ENCODE data around the gene BANF2.

Gene BANF2

DNA sequence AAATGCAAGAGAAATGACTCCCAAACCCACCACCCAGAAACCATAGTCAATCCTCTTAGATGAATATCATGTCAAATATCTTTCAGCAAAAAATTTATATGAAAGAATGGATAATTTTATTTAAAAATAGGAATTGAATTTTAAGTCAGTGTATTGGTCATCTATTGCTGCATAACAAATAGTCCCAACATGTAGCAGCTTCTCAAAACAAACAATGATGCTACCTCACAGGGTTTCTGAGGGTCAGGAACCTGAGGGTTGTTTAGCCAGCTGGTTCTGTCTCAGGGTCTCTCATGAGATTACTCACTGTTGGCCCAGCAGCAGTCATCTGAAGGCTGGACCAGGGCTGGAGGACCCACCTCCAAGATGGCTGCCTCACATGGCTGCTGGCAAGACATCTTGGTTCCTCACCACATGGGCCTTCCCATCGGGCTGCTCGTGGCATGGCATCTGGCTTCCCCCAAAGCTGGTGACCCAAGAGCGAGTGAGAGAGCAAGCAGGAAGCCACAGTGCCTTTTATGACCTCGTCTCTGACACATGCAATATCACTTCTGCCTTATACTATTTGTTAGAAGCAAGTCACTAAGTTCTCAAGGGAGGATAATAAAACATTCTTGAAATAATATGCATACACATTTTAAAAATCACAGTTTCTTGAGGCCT, 36.3 kb downstream of the BANF2 start:
- no peak for DNase-seq (ENCODE audit: low read depth in 2 of 2)

DNA sequence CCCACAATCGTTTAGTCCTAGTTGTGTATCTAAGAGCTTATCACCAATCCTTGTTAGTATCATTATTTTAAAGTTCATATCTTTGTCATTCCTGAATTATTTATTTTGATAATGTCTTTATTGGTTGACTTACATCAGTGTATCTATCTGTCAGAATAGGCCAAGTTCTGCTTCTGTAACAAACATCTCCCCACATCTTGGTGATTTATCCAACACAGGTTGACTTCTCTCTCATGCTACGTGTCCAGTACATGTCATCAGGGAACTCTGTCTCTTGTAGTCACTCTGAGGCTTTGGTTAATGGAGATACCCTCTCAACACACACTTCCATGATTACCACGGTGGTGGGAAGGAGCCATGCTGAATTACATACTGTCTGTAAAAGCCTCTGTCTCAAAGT, 38.4 kb downstream of the BANF2 start:
- no peak for DNase-seq (ENCODE audit: low read depth in 2 of 2)

DNA sequence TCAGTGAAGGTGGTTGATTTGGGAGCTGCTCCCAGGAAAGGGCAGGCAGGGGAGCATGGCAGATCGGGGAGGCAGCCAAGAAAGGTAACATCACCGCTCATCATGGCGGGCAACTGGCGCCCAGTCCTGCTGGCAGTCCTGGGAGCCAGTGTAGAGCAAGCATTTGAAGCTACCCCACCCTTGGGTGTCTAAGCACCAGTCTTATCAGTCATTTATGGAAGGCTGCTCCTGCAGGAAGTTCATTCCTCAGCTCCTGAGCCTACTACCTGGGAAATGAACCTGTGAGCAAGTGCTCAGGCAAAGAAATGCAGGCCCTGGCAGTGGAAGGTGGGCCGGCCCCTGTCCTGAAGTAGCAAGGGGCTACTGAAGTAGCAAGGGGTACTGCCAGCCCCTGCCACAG, 41.5 kb downstream of the BANF2 start:
- DNase-seq (ENCODE audit: low read depth in 2 of 2): no peak

DNA sequence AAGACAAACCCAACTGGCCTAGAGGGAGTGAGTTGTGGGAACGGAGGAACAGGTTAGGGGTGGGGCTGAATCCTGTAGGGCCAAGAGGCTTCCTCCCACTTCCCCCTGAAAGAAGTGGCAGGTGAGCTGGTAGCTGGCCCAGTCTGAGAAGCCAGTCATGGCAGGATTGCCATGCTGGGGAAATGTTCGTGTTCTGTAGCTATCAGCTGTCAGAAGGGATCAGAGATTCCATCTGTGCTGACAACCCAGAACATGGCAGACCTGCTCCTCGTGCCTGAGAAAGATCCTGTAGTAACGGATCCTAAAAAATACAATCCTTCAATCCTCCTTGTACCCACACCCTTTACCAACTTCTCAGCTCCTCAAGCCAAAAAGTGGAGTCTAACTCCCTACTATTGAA, 43.0 kb downstream of the BANF2 start:
- DNase-seq (ENCODE audit: low read depth in 2 of 2): no peak

DNA sequence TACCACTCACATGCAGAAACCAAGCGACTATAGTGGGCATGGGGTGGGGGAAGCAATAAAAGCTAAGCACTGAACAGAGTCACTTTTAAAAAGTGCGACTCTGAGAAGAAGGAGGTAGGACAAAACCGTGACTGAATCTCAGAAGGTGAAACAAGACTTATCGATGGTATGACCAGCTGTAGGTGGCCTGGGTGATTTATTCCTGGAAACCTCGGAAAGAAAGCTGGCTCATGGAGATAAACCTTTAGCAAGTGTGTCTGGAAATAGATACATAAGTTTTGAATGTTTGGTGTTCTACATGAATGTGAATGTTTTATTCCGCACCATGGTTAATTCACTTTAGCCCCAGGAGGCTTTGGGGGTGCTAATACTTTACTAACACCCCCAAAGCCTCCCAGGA, 43.9 kb downstream of the BANF2 start:
- DNase-seq (ENCODE audit: low read depth in 2 of 2): no peak

DNA sequence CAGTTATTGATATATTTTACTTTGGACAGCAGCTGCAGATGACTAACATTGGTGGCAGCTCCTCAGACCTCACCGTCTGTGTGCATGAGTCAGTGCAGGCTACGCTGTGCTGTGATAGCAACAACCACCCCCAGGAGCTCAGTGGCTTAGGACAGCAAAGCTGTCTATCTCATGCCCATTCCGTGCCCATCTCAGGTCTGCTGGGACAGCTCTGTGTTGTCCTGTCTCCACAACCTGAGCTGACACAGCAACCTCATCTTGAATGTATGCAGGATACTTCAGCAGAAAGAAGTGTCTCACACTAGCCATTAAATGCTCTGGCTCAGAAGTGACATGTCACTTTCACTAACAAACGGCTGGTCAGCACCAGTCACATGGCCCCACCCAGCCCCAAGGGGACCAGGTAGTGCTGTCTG, 47.7 kb downstream of the BANF2 start:
- no peak for DNase-seq (ENCODE audit: low read depth in 2 of 2)

DNA sequence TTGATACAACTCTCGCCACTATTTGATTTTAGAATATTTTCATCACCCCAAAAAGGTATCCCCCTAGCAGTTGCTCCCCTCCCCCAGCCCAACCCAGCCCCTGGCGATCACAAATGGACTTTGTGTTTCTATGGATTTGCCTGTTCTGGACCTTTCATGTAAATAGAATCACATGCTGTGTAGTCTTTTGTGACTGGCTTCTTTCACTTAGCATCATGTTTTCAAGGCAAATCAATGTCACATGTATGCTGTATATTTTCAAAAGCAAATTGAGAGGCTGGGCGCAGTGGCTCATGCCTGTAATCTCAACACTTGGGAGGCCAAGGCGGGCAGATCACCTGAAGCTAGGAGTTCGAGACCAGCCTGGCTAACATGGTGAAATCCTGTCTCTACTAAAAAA, 48.5 kb downstream of the BANF2 start:
- DNase-seq (ENCODE audit: low read depth in 2 of 2): no peak

DNA sequence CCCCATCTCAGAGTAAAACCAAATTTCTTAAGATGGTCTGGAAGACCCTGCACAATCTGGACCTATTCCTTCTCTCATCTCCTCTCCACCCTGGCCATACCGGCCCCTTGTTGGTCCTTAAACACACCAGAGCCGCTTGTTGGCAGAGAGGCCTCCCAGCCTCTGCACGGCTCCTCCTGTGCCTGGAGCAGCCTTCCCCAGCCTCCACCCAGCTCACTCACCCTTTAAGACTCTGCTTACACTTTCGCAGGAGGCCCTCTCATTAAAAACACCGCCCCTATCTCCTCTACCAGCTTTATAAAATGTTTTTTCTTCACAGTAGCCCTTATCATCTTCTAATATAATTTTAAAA, 49.8 kb downstream of the BANF2 start:
- DNase-seq (ENCODE audit: low read depth in 2 of 2): no peak

DNA sequence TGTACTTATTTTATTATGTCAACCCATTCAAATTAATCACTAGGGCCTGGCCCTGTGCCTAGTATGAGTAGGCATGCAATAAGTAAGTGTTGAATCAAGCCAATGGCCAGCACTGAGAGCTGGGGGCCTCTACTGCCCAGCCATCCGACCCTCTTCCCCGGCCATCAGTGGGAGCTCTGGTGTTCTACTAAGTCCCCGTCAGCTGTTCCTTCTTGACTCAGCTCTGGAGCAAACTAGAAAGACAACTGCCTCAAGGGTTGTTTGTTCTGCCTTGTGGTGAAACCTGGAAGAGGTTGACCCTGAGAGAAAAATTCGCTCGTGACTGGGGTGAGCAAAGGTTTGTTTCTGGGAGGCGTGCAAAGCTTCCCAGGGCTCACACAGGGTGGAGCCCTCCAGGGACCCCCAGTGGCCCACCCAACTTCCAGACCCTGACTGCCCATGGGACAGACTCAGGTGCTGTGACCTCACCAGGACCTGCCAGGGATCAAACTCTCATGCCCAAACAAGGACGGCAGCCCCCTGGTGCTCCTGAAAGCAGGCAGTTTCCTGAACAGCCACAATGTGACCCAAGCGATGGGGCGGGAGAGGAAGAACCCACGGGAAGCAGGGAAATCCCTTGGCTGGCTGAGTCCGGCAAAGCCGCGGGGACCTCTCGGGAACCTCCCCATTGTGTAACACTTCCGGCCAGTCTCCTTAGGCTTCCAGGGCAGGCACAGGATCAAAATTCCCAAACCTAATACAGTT, 50.4 kb downstream of the BANF2 start:
- DNase-seq (ENCODE audit: low read depth in 2 of 2): no peak

DNA sequence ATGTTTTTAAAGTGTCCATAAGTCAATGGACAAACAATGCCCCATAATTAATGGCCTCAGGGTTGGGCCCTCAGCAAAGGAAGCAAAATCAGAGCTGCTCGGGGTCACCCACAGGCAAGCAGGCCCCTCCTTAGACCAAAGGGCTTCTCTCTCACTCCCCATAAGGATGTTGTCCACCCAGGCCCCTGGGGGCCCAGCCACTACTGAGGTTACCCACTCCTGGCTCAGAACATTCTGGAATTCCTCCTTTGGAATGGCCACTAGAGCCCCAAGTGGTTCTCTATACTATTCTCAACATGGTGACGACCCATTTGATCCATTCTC, 50.9 kb downstream of the BANF2 start:
- DNase-seq (ENCODE audit: low read depth in 2 of 2): no peak

DNA sequence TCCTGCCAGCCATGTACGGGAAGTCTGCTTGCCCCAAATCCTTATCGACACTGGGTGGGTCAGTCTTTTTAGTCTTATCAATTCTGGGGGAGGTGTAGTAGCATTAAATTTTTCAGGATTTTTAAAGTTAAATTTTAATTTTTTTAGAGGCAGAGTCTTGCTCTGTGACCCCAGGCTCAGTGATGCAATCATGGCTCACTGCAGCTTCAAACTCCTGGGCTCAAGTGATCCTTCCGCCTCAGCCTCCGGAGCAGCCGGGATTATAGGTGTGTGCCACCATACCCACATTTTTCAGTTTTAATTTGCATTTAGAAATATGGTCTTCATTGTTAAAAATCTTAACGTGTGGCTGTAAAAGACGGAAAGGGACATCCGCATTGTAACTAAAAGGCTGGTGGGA, 51.9 kb downstream of the BANF2 start:
- no peak for DNase-seq (ENCODE audit: low read depth in 2 of 2)

DNA sequence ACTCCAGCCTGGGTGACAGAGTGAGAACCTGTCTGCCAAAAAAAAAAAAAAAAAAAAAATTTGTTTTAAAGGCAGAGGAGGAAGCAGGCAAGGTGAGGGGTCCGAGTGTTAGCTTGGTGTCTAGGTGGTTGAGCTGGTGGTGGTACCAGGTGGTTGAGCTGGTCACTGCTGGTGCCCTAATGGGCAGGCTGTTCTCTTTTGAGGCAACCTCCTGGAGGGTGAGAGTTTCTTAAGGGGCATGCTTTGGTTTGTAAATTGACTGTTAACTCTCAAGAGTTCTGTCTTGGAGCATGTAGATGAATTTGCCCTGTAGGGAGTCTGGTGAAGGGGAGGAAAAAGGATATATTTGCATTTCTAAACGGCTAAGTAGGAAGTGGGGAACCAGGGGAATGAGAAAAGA, 52.7 kb downstream of the BANF2 start:
- no peak for DNase-seq (ENCODE audit: low read depth in 2 of 2)

DNA sequence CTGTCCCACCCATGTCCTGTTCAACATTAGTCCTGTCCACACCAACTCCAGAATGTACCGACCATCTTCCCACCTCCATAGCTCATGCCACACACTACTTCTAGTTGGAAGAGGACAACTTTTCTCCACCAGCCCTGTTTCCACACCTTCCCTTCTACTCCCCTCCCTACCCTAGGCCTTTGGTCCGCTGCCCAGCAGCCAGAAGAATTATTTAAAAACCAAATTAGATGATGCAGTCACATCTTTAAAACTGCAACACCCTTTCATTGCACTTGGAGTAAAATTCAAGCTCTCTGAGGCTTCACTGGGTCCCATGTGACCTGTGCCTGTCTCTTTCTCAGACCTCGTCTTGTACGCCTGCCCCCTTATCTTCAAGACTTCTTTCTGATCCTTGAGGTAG, 53.8 kb downstream of the BANF2 start:
- no peak for DNase-seq (ENCODE audit: low read depth in 2 of 2)

DNA sequence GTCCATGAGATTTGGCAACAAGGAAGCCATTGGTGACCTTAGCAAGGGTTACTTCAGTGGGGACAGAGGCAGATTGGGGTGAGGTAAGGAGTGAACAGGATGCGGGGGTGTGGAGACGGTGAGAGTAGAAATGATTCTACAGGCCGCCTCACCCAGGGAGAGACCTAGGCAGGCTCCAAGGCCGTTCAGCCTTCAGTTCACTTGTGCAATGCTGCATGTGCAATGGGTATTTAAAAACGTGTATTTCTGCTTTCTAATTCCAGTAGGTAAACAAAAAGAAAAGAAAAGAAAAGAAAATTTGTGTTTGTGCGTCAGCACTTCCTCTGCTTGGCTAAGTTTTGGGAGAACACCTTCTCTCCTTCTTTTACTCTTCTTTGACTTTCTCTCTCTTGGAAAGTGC, 56.8 kb downstream of the BANF2 start:
- DNase-seq (ENCODE audit: low read depth in 2 of 2): no peak

DNA sequence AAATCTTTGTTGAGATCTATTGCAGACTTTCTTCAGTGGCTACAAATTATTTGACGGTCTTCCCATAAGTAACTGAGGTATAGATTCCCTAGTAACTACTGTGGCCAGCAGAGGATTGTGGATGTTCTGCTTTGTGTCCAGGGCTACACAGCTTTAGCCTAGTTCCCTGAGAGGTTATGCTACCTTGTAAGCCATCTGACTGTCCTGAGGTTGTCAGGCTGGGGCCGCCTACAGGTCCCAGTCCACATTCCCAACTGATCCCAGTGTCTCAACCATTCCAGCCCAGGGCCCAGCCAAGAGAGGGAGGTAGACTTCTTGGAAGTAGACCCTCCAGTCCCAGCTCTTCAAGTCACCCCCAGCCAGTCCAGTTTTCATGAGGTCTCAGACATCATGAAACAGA, 57.7 kb downstream of the BANF2 start:
- DNase-seq (ENCODE audit: low read depth in 2 of 2): no peak

DNA sequence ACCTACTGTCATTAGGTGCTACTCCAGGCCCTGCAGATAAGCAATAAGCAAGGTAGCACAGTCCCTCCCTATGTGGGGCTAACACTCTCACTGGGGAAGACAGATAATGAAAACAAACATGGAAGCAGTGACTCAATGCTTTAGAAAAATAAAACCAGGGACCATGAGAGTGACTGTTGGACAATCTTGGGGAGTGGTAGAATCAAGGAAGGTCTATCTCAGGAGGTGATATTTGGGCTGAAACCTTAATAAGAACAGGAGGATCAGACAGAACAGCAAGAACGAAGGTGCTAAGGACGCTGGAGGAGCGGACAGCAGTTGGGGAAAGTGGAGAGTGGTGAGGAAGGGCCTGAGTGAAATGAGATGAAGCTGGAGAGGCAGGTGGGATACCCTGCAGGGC, 58.2 kb downstream of the BANF2 start:
- DNase-seq (ENCODE audit: low read depth in 2 of 2): no peak

DNA sequence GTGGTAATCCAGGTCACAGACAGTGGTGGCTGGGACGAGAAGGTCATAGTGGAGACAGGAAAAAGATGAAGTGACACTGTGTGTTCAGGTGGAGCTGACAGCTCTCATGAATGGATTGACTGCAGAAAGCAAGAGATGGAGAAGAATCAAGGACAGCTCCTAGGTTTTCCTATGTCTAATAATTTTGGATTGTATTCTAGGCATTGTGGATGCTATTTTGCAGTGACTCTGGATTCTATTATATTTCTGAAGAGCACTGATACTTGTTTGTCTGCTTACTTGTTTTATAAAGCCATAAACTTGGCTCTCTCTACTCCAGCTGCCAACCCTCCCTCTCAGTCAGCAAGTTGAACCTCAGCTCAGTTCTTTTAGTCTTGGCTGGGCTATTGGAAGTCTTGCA, 58.7 kb downstream of the BANF2 start:
- no peak for DNase-seq (ENCODE audit: low read depth in 2 of 2)

DNA sequence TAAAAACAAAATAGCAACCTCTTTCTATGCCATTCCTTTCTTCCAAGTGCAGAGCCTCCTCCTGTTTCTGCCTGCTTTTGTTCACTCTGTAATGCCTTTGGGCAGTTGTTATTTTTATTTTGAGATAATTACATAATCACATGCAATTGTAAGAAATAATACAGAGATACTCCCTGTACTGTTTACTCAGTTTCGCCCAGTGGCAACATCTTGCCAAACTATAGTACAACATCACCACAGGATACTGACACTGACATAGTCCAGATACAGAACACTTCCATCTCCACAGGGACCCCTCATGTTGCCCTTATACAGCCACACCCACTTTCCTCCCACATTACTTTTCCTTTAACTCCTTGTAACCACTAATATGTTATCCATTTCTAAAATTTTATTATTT, 59.7 kb downstream of the BANF2 start:
- no peak for DNase-seq (ENCODE audit: low read depth in 2 of 2)

DNA sequence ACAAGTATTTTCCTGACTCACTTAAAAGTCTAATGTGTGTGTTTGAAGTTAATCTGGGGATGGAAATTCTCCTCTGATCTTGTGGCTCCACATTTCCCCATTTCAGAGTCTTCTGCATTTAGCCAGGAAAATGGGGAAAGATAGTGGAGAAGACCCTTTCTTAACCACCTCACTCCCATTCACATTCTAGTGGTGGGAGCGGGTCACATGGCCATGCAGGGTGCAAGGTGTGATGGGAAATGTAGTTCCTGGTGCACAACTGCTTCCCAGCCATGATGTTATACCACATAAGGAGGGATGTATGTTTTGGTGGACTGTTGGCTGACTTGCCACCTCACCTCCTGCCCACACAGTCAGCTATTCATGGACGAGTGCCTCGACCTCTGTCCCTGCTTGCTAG, 61.8 kb downstream of the BANF2 start:
- no peak for DNase-seq (ENCODE audit: low read depth in 2 of 2)

DNA sequence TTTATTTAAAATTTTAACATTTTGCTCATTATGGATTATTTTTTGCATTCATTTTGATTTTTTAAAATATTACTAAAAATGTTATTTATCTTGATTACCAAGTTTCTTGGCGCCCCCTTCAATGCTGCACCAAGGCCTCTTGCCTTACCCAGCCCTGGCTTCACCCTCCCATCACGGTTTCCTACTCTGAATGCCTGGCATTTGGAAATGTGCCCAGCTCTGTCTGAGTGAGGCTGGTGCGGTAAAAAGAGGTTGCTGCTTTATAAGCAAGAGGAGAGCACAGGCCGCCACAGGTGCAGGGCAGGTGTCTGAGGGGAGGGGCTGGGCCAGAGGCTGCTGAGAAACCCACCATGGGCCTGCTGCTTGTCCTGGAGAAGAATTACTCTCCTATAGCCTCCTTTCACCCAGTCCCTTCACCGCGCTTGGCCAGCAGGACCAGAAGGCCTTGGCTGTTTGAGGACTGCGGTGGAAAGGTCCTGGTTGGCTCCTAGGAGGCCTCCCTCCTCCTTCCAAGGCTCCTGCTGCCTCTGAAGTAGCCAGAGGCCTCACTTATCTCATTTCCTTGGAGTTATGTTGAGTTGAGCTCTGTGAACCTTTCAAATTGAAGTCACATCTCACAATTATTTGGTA, 62.6 kb downstream of the BANF2 start:
- DNase-seq (ENCODE audit: low read depth in 2 of 2): no peak

DNA sequence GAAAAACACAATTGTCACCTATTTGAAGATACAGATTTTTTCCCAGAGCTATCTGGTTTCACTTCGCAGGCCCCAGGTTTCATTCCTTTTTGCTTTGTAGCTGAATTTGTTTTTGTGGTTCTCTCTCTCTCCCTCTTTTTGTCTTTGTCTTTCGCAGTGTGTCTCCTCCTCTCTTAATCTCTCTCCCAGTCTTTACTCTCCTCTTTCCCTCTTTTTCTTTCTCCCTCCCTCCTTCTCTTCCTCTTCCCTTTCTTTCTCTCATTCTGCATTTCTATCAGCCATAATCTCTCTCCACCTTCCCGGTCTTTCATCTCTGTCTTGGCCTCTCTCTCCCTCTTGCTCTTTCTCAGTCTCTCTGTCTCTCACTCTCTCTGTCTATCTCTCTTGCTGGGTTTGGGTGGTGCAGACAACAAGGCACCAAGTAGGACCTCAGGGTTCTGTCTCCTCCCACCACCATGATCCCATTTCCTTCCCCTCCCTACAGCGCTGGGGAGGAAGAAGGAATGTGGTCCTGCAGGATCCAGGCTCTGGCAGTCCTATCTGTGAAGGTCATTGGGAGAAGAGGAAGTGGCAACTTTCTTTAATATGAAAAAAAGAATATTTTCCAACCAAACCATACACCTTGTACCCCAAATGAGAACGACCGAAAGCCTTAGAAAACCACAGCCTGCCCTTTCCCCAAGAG, 63.2 kb downstream of the BANF2 start:
- DNase-seq (ENCODE audit: low read depth in 2 of 2): no peak

DNA sequence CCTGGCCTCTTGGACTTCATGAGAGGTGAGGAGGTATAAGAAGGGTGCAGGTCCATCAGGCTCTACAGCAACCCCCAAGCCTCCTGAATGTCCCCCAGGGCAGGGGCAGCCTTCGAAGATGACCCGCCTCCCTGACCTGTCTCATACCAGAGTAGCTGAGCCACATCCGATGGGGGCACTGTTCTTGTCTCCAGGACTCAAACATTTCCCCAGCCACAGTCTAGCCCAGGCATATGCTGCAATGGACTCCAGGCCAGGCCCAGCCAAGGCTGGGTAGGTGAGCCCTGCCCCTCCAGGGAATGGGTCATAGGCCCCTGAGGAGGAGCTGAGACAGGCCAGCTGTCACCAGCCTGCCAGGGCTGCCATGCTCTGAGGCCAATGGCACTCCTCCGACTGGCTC, 65.3 kb downstream of the BANF2 start:
- no peak for DNase-seq (ENCODE audit: low read depth in 2 of 2)

DNA sequence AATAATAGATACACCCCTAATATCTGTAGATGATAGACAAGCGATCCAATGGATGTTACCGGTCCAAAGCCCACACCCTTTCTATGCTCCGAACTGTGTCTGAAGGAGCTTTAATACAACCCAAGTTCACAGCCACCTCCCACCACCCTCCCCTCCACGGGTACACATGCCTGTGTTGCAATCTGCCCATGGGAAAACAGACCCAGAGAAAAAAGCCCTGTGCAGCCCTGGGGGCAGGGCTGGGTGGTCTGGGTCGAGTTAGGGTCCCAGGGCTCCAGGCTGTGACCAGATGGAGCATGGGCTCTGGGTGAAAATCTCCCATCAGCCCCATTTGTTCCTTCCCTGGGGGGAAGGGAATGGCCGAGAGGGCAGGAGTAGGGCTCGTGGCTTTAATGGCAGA, 65.8 kb downstream of the BANF2 start:
- no peak for DNase-seq (ENCODE audit: low read depth in 2 of 2)

All from stimulated activated CD8-positive, alpha-beta memory T cell treated with anti-CD3 and anti-CD28 coated beads, Interleukin-2, amount 100 ng/mL, for 48 hours (primary cell).